Measurements from ENCODE around the gene ZNF598. TPM values are rescaled to one million over a fixed set of nuclear protein-coding genes. Genes with fewer than 3 reads are reported as not detected.

Gene ZNF598
- total RNA-seq, 4 donors from 2014 or later: 56.1 to 117 (median 86.5) TPM

DNA sequence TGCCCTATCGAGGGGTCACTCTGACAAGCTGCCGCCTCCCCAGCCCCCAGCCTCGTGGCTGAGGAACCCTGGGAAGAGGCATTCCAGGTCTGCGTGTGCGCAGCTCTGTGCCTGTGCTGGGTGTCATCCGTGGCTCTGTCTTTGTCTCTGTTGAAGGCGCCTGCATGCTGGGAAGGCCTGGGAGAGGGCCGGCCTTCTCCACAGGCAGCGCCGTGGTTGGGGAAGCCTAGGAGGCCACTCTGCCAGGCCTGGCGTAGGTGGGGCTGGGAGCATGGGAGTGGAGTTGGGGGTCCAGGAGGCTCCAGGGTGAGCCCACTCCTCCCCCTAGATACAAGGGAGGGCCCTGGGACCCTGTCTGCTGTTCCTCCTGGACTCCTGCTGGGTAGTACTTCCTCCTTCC is 20.4 kb upstream of the ZNF598 start:
- TF ChIP-seq, protein P1, sequence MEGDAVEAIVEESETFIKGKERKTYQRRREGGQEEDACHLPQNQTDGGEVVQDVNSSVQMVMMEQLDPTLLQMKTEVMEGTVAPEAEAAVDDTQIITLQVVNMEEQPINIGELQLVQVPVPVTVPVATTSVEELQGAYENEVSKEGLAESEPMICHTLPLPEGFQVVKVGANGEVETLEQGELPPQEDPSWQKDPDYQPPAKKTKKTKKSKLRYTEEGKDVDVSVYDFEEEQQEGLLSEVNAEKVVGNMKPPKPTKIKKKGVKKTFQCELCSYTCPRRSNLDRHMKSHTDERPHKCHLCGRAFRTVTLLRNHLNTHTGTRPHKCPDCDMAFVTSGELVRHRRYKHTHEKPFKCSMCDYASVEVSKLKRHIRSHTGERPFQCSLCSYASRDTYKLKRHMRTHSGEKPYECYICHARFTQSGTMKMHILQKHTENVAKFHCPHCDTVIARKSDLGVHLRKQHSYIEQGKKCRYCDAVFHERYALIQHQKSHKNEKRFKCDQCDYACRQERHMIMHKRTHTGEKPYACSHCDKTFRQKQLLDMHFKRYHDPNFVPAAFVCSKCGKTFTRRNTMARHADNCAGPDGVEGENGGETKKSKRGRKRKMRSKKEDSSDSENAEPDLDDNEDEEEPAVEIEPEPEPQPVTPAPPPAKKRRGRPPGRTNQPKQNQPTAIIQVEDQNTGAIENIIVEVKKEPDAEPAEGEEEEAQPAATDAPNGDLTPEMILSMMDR (IDR thresholded peaks at IDR 0.05): no peak
- no peak for TF ChIP-seq POLR2A (IDR thresholded peaks at IDR 0.05)
- WGBS, 2 donors: 87 to 97% methylated on average over 7 to 10 of the region's 11 CpGs
- intact Hi-C loops (cut with DNase I; ENCODE audit: low total_unique reads): loop anchor here (10.0 kb wide), 1 partner anchor 55 kb away; no protein-coding TSS in a partner anchor
- no peak overlapping the region for H3K4me3 ChIP-seq (ENCODE audit: low read depth, poor library complexity, severe bottlenecking)
- DNase-seq (ENCODE audit: low spot score in 2 of 2): no peak

DNA sequence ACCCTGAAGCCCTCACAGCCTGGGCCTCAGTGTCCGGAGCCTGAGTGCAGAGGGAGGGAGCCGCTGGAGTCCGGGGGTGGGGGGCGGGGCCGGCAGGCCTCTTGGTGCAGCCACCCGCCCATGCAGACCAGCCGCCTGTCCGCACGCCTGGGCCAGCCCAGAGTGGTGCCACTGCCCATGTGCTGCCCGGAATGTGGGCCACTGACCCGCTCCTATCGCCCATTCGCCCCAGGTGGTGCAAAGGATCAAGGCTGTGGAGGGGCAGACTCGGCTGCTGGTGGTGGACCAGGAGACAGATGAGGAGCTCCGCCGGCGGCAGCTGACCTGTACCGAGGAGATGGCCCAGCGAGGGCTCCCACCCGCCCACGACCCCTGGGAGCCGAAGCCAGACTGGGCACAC is 19.7 kb upstream of the ZNF598 start:
- WGBS, 2 donors: 85 to 86% methylated on average over 5 to 18 of the region's 22 CpGs

DNA sequence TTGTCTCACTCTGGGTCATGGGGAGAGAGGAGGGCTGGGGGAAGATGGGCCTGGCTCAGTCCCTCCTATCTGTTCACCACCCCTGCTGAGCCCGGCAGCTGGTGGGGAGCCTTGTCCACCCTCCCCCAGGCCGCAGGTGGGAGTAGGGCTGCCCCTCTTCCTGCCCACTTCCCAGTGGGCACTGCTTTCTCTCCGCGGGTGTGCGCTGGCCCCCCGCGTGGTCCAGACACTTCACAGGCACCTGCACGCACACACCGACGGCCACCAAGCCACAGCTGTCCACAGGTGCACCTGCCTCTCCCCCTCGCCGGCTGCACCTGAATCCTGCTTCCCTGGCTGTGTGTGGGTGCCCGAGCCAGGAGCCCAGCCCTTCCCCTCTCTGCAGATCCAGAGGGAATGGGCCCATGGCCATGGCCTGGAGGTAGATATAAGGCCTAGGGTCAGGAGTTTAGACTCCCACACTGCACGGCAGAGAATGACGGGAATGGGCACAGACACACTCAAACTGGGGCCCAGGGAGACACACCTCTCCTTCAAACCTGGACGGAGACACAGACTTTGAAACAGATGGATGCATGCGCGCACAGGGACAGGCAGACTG is 19.1 kb upstream of the ZNF598 start:
- H3K4me3 ChIP-seq (ENCODE audit: low read depth, poor library complexity, severe bottlenecking): no peak overlapping the region
- TF ChIP-seq POLR2A (IDR thresholded peaks at IDR 0.05): no peak
- TF ChIP-seq, protein P1 (IDR thresholded peaks at IDR 0.05): no peak
- intact Hi-C loops (cut with DNase I; ENCODE audit: low total_unique reads): no loop called here
- 77 to 86% methylated on average over 10 to 18 of the region's 18 CpGs for WGBS, 2 donors
- no peak for DNase-seq (ENCODE audit: low spot score in 2 of 2)

More for the DNA sequence above, 19.7 kb upstream of the ZNF598 start:
- no peak overlapping the region for H3K4me3 ChIP-seq (ENCODE audit: low read depth, poor library complexity, severe bottlenecking)
- intact Hi-C loops (cut with DNase I; ENCODE audit: low total_unique reads): no loop called here
- TF ChIP-seq POLR2A (IDR thresholded peaks at IDR 0.05): no peak
- TF ChIP-seq, protein P1 (IDR thresholded peaks at IDR 0.05): no peak
- DNase-seq (ENCODE audit: low spot score in 2 of 2): no peak

GRCh38 chr16:2028146-2028545 is 18.5 kb upstream of the ZNF598 start:
- TF ChIP-seq, protein P1 (IDR thresholded peaks at IDR 0.05): no peak
- TF ChIP-seq POLR2A (IDR thresholded peaks at IDR 0.05): no peak

DNA sequence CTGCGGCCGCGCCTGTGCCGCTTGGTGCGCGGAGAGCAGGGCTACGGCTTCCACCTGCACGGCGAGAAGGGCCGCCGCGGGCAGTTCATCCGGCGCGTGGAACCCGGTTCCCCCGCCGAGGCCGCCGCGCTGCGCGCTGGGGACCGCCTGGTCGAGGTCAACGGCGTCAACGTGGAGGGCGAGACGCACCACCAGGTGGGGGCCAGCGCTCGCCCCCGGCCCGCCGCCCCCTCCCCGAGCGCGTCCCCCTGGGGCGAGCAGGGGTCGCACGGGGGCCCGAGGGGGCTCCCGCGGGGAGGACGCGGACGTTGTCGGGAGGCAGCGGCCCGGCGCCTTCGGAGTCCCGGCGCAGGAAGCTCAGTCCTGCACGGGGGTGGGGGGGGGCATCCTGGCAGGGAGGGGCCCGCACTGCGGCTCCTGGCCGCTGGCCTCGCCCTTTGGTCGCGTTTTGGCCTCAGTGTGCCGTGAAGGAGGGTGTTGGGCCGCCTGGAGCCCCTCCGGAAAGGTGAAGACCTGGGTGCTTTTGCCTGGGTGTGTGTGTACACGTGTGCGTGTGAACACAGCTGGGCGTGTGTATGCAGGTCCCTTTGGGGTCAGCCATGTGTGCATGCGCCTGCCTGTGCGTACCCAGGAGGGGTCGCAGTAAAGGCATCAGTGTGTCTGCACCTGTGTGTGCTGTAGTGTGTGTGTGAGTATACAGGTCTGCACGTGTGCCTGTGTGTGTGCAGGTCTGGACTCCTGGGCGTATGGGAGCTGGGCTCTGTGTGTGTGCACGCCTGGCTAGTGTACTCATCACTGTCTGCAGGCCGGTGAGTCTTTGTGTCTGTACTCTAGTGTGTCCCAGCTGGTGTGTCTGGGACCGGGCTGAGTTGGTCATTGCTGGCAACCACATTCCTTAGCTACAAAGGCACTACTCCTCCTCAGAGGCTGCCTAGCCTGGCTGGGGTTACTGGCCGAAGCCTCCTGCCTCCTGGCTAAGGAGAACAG is 17.7 kb upstream of the ZNF598 start:
- H3K4me3 ChIP-seq (ENCODE audit: low read depth, poor library complexity, severe bottlenecking): peak overlapping the region; percentile 31
- no peak for DNase-seq (ENCODE audit: low spot score in 2 of 2)
- 9 to 15% methylated on average over 14 to 27 of the region's 76 CpGs for WGBS, 2 donors
- intact Hi-C loops (cut with DNase I; ENCODE audit: low total_unique reads): no loop called here
- TF ChIP-seq, protein P1 (IDR thresholded peaks at IDR 0.05): no peak
- TF ChIP-seq POLR2A (IDR thresholded peaks at IDR 0.05): no peak

More at GRCh38 chr16:2028146-2028545, 18.5 kb upstream of the ZNF598 start:
- no peak for DNase-seq (ENCODE audit: low spot score in 2 of 2)
- WGBS, 2 donors: 83 to 87% methylated on average over 3 of the region's 3 CpGs
- no peak overlapping the region for H3K4me3 ChIP-seq (ENCODE audit: low read depth, poor library complexity, severe bottlenecking)
- intact Hi-C loops (cut with DNase I; ENCODE audit: low total_unique reads): no loop called here

All from lower leg skin (tissue), 4 donors.